BJ (cell line): ENCODE results near the gene PDCD11. TPM values are rescaled to one million over a fixed set of nuclear protein-coding genes. Genes with fewer than 3 reads are reported as not detected.
"Not testable (repeated sequence)": the region's sequence is repeated elsewhere in the genome, so short reads cannot be mapped to it uniquely, and the experiment has no call there.

Experiments
- CTCF ChIA-PET: fragments of 350-600 bp; formaldehyde crosslinking; extraction: SDS; loops from one replicate; lab custom pipeline; 2021; ENCODE audit warnings: antibody characterized with exemption, inconsistent platforms; lab: Yijun Ruan, JAX
- POLR2A ChIA-PET: fragments of 300-600 bp; sonication (Branson Sonifier 250); formaldehyde crosslinking; extraction: SDS; loops from one replicate; lab custom pipeline; 2021; ENCODE audit warnings: antibody characterized with exemption; lab: Charles Lee
- DNase-seq: peaks from one replicate; pipeline ENCODE4 v3.0.0-alpha.2; 2011; ENCODE audit warnings: low read depth
- H3K27me3 ChIP-seq: 2 replicates; pipeline ENCODE4 v1.6.0; 2011; ENCODE audit warnings: low read length; ENCODE audit not compliant: control insufficient read depth, insufficient read depth
- H3K36me3 ChIP-seq: 2 replicates; pipeline ENCODE4 v1.5.1; 2011; ENCODE audit warnings: low read length; ENCODE audit not compliant: control insufficient read depth, insufficient read depth
- H3K4me3 ChIP-seq: 2 replicates; pipeline ENCODE4 v1.5.1; 2011; ENCODE audit warnings: low read depth, mild to moderate bottlenecking, control low read depth, low read length
- CTCF ChIP-seq: IDR thresholded peaks from 2 replicates; pipeline ENCODE4 v1.5.1; 2011; ENCODE audit warnings: low read depth, mild to moderate bottlenecking, control low read depth, inconsistent platforms, low read length, moderate library complexity; ENCODE audit not compliant: insufficient read depth
- polyA plus RNA-seq: library from polyadenylated mRNA; depleted of rRNA; stranded (reverse); fragments of >200 nt; gene quantifications from 2 replicates; pipeline ENCODE4 v1.2.3, GENCODE V29; 2011

The PDCD11 gene
- polyA plus RNA-seq, 1 experiment = 17.0 TPM

- no peak for DNase-seq
- ChIA-PET POLR2A (no interaction called here), CTCF (interaction anchor here (1.2 to 2.1 kb wide), 3 partner anchors 19 to 88 kb away, joined by 3 to 8 read pairs (median 4); no protein-coding TSS in a partner anchor)
- peak overlapping the region; percentile 92 for H3K4me3 ChIP-seq
- no peaks in the 10 kb centered on the region for H3K27me3 ChIP-seq
- TF ChIP-seq CTCF = no peak
- peaks cover 6% of the 10 kb centered on the region; the same call in 1 of the 2 replicates for H3K36me3 ChIP-seq
Measured at GRCh38 chr10:103397191-103397825, 882 bp downstream of the PDCD11 start.

- ChIA-PET POLR2A (no interaction called here), CTCF (interaction anchor here (8.6 kb wide), 1 partner anchor 71 kb away, joined by 93 read pairs; no protein-coding TSS in a partner anchor)
- Histone ChIP-seq H3K4me3 (no peak overlapping the region), H3K36me3 (peaks cover 33% of the 10 kb centered on the region), H3K27me3 (no peaks in the 10 kb centered on the region)
- no peak for DNase-seq
- TF ChIP-seq CTCF = no peak
Measured at GRCh38 chr10:103413564-103413963, 17.1 kb downstream of the PDCD11 start.

- no peak for DNase-seq
- TF ChIP-seq CTCF = no peak
- Histone ChIP-seq H3K27me3 (no peaks in the 10 kb centered on the region), H3K36me3 (peaks cover 48% of the 10 kb centered on the region), H3K4me3 (no peak overlapping the region)
- POLR2A ChIA-PET = no interaction called here
- CTCF ChIA-PET = interaction anchor here (0.8 to 8.6 kb wide), 10 partner anchors 9 to 270 kb away, joined by 3 to 93 read pairs (median 7); no protein-coding TSS in a partner anchor
Measured at GRCh38 chr10:103415581-103415980, 19.2 kb downstream of the PDCD11 start.

- no peaks in the 10 kb centered on the region for H3K27me3 ChIP-seq
- CTCF ChIA-PET = interaction anchor here (0.6 to 8.6 kb wide), 17 partner anchors 9 to 269 kb away, joined by 3 to 93 read pairs (median 4); no protein-coding TSS in a partner anchor
- no peak overlapping the region for H3K4me3 ChIP-seq
- peaks cover 50% of the 10 kb centered on the region for H3K36me3 ChIP-seq
- TF ChIP-seq CTCF = peak; percentile 55
- POLR2A ChIA-PET = no interaction called here
- DNase-seq = peak; percentile 14
Measured at GRCh38 chr10:103416436-103417147, 20.2 kb downstream of the PDCD11 start.

GRCh38 chr10:103417148-103417469 is 20.7 kb downstream of the PDCD11 start:
- POLR2A ChIA-PET, DNase-seq, H3K27me3 ChIP-seq, H3K4me3 ChIP-seq: not testable (repeated sequence)
- peaks cover 50% of the 10 kb centered on the region for H3K36me3 ChIP-seq
- CTCF ChIA-PET = interaction anchor here (0.9 to 8.6 kb wide), 13 partner anchors 9 to 125 kb away, joined by 3 to 93 read pairs (median 4); partner anchors contain the start of gene CALHM2
